Measurements from ENCODE around the gene HDHD3.

HDHD3 gene

DNA sequence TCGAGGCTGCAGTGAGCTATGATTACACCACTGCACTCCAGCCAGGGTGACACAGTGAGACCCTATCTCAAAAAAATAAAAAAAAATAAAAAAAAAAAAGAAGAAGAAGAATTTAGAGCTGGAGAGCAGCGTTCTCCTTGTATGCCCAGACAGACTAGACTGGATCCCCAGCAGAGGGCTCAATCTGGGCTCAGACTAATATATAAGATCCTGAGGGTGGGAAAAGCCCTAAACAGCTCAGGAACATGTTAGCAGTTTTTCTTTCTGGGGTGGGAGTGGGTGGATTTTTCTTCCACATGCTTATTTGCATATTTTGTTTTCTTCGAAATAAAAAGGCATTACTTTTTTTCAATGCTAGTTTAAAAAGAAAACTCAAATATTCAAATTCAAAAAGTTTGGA, 28.3 kb downstream of the HDHD3 start:
- H3K27ac ChIP-seq (replicated peaks), result no peak overlapping the region

GRCh38 chr9:113345671-113346070, 31.1 kb downstream of the HDHD3 start:
- no peak overlapping the region for H3K27ac ChIP-seq (replicated peaks)
- TF ChIP-seq, protein P1, sequence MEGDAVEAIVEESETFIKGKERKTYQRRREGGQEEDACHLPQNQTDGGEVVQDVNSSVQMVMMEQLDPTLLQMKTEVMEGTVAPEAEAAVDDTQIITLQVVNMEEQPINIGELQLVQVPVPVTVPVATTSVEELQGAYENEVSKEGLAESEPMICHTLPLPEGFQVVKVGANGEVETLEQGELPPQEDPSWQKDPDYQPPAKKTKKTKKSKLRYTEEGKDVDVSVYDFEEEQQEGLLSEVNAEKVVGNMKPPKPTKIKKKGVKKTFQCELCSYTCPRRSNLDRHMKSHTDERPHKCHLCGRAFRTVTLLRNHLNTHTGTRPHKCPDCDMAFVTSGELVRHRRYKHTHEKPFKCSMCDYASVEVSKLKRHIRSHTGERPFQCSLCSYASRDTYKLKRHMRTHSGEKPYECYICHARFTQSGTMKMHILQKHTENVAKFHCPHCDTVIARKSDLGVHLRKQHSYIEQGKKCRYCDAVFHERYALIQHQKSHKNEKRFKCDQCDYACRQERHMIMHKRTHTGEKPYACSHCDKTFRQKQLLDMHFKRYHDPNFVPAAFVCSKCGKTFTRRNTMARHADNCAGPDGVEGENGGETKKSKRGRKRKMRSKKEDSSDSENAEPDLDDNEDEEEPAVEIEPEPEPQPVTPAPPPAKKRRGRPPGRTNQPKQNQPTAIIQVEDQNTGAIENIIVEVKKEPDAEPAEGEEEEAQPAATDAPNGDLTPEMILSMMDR (IDR thresholded peaks at IDR 0.05; ENCODE audit: insufficient read depth, low read length), result no peak
- TF ChIP-seq SPI1 (IDR thresholded peaks at IDR 0.05; ENCODE audit: borderline replicate concordance, low read depth) (no peak), GABPA (IDR thresholded peaks at IDR 0.05; ENCODE audit: low read depth) (no peak), POLR2AphosphoS5 (IDR thresholded peaks at IDR 0.05; ENCODE audit: low read depth) (no peak)
- TF ChIP-seq, protein P2, sequence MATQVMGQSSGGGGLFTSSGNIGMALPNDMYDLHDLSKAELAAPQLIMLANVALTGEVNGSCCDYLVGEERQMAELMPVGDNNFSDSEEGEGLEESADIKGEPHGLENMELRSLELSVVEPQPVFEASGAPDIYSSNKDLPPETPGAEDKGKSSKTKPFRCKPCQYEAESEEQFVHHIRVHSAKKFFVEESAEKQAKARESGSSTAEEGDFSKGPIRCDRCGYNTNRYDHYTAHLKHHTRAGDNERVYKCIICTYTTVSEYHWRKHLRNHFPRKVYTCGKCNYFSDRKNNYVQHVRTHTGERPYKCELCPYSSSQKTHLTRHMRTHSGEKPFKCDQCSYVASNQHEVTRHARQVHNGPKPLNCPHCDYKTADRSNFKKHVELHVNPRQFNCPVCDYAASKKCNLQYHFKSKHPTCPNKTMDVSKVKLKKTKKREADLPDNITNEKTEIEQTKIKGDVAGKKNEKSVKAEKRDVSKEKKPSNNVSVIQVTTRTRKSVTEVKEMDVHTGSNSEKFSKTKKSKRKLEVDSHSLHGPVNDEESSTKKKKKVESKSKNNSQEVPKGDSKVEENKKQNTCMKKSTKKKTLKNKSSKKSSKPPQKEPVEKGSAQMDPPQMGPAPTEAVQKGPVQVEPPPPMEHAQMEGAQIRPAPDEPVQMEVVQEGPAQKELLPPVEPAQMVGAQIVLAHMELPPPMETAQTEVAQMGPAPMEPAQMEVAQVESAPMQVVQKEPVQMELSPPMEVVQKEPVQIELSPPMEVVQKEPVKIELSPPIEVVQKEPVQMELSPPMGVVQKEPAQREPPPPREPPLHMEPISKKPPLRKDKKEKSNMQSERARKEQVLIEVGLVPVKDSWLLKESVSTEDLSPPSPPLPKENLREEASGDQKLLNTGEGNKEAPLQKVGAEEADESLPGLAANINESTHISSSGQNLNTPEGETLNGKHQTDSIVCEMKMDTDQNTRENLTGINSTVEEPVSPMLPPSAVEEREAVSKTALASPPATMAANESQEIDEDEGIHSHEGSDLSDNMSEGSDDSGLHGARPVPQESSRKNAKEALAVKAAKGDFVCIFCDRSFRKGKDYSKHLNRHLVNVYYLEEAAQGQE (IDR thresholded peaks at IDR 0.05; ENCODE audit: insufficient replicate concordance, low read depth), result no peak
- H3K4me3 ChIP-seq (replicated peaks; ENCODE audit: insufficient read depth, low read length), result no peak overlapping the region
- no peak for DNase-seq (ENCODE audit: low read depth in 1 of 2, low spot score in 1 of 2)
- H3K27me3 ChIP-seq (ENCODE audit: insufficient read depth, poor library complexity, severe bottlenecking), result no peaks in the 10 kb centered on the region

More for the DNA sequence above, 28.3 kb downstream of the HDHD3 start:
- H3K4me3 ChIP-seq (replicated peaks; ENCODE audit: insufficient read depth, low read length), result no peak overlapping the region
- no peaks in the 10 kb centered on the region for H3K27me3 ChIP-seq (ENCODE audit: insufficient read depth, poor library complexity, severe bottlenecking)
- no peak for TF ChIP-seq GABPA (IDR thresholded peaks at IDR 0.05; ENCODE audit: low read depth)
- no peak for TF ChIP-seq POLR2AphosphoS5 (IDR thresholded peaks at IDR 0.05; ENCODE audit: low read depth)
- no peak for TF ChIP-seq SPI1 (IDR thresholded peaks at IDR 0.05; ENCODE audit: borderline replicate concordance, low read depth)
- TF ChIP-seq, protein P1 (IDR thresholded peaks at IDR 0.05; ENCODE audit: insufficient read depth, low read length), result no peak
- TF ChIP-seq, protein P2 (IDR thresholded peaks at IDR 0.05; ENCODE audit: insufficient replicate concordance, low read depth), result no peak
- DNase-seq (ENCODE audit: low read depth in 1 of 2, low spot score in 1 of 2), result no peak

DNA sequence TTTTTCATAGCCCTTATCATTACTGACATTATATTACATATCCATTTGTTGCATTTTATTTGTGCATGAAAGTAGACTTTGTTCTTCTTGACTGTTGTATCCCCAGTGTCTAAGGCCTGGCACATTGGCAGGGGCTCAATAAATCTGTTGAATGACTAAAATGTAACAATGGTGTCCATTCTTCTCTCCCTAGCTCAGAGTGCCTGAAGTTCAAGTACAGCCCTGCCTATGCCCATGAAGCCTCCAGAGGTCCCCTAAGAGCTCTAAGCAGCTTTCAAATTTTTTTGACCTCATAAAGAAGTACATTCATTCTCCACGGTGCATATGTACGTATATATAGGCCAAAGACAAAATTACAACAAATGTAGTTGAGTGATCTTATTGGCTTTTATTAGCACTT, 31.6 kb downstream of the HDHD3 start:
- Histone ChIP-seq H3K4me3 (replicated peaks; ENCODE audit: insufficient read depth, low read length) (no peak overlapping the region), H3K27ac (replicated peaks) (no peak overlapping the region), H3K27me3 (ENCODE audit: insufficient read depth, poor library complexity, severe bottlenecking) (no peaks in the 10 kb centered on the region)
- TF ChIP-seq, protein P1 (IDR thresholded peaks at IDR 0.05; ENCODE audit: insufficient read depth, low read length), result no peak
- TF ChIP-seq GABPA (IDR thresholded peaks at IDR 0.05; ENCODE audit: low read depth), result no peak
- TF ChIP-seq, protein P2 (IDR thresholded peaks at IDR 0.05; ENCODE audit: insufficient replicate concordance, low read depth), result no peak
- no peak for TF ChIP-seq SPI1 (IDR thresholded peaks at IDR 0.05; ENCODE audit: borderline replicate concordance, low read depth)
- no peak for TF ChIP-seq POLR2AphosphoS5 (IDR thresholded peaks at IDR 0.05; ENCODE audit: low read depth)
- DNase-seq (ENCODE audit: low read depth in 1 of 2, low spot score in 1 of 2), result no peak
